Endodermal cell (in vitro differentiated cells): ENCODE data around the gene PIGK. TPM values are rescaled to one million over a fixed set of nuclear protein-coding genes. Genes with fewer than 3 reads are reported as not detected.

Source experiments
- DNase-seq: peaks from one replicate; pipeline ENCODE4 v3.0.0-alpha.2; 2017
- H3K27ac ChIP-seq: 2 replicates; pipeline ENCODE4 v1.5.1; 2013; ENCODE audit warnings: mild to moderate bottlenecking, low read depth, low read length, moderate library complexity
- H3K27me3 ChIP-seq: 2 replicates; pipeline ENCODE4 v1.6.1; 2013; ENCODE audit warnings: mild to moderate bottlenecking, low read length, moderate library complexity; ENCODE audit not compliant: insufficient read depth, control insufficient read depth, poor library complexity, severe bottlenecking
- H3K36me3 ChIP-seq: 2 replicates; pipeline ENCODE4 v1.7.0; 2013; ENCODE audit warnings: mild to moderate bottlenecking, low read length, moderate library complexity; ENCODE audit not compliant: control insufficient read depth, insufficient read depth
- H3K4me1 ChIP-seq: one replicate; pipeline ENCODE4 v1.7.0; 2013; ENCODE audit warnings: low read length; ENCODE audit not compliant: control insufficient read depth, insufficient read depth
- H3K4me3 ChIP-seq: 2 replicates; pipeline ENCODE4 v1.5.1; 2013; ENCODE audit warnings: mild to moderate bottlenecking, low read length, moderate library complexity
- H3K9ac ChIP-seq: 2 replicates; pipeline ENCODE4 v1.6.1; 2013; ENCODE audit warnings: mild to moderate bottlenecking, low read length, moderate library complexity; ENCODE audit not compliant: poor library complexity, severe bottlenecking; ENCODE audit errors: extremely low read depth
- H3K9me3 ChIP-seq: 2 replicates; pipeline ENCODE4 v1.6.1; 2013; ENCODE audit warnings: mild to moderate bottlenecking, low read length, moderate library complexity; ENCODE audit not compliant: control insufficient read depth
- H3K27ac Mint-ChIP-seq: 2 replicates; pipeline ENCODE4 v1.8.0; 2020; ENCODE audit warnings: mixed read lengths
- H3K27me3 Mint-ChIP-seq: 2 replicates; pipeline ENCODE4 v1.8.0; 2021; ENCODE audit warnings: mild to moderate bottlenecking, mixed read lengths; ENCODE audit not compliant: insufficient read depth
- H3K36me3 Mint-ChIP-seq: 2 replicates; pipeline ENCODE4 v1.8.0; 2020; ENCODE audit warnings: low read depth, mixed read lengths
- H3K4me1 Mint-ChIP-seq: 2 replicates; pipeline ENCODE4 v1.8.0; 2020; ENCODE audit warnings: mixed read lengths
- H3K4me3 Mint-ChIP-seq: 2 replicates; pipeline ENCODE4 v1.8.0; 2020; ENCODE audit warnings: mild to moderate bottlenecking, moderate library complexity, mixed read lengths
- H3K9me3 Mint-ChIP-seq: 2 replicates; pipeline ENCODE4 v1.8.0; 2020; ENCODE audit warnings: mild to moderate bottlenecking, mixed read lengths
- CTCF ChIP-seq: fragments of 200-600 bp; sonication (generic); conservative IDR thresholded peaks from 2 replicates; pipeline ENCODE4 v1.5.0; 2021; ENCODE audit warnings: antibody characterized with exemption, mild to moderate bottlenecking
- WGBS, 2 experiments: methylation state at CpG; one replicate each; pipeline versions ENCODE4 v1.1.5 to v1.1.7; 2013; ENCODE audit warnings: missing lambda C conversion rate in 2 of 2, mixed read lengths in 1 of 2; ENCODE audit not compliant: insufficient coverage in 1 of 2, insufficient read length in 1 of 2; 5-methylcytosine and 5-hydroxymethylcytosine counted together
- total RNA-seq, 2 donors: library from RNA; stranded (reverse); fragmentation: NEBNext Ultra II Directional in 1 of 2; extraction: Animal tissue kit (Norgen Biotek cat#: 25700) in 1 of 2; gene quantifications; 2 replicates in 1 of 2; 3 replicates in 1 of 2; pipeline ENCODE4 v1.2.1, GENCODE V29; 2021

The PIGK gene
- total RNA-seq, 2 donors from 2014 or later: 19.9 to 26.7 TPM

DNA sequence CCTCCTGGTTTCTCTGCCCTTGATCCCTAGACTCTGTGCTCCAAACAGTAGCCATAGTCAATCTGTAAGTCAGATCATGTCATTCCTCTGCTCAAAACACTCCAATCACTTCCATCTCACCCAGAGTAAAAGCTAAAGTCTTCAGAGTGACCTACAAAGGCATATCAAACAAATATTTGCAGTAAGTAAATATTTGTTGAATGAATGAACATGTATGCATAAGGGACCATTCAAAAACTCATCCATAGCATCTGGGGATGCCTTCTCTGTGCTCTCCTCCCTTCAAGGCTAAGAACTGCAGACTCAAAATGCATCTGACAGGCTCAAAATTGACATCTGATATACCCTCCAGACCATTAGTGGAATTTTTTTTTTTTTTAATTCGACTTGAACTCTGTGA, 44.5 kb upstream of the PIGK start:
- peaks cover 45% of the 10 kb centered on the region for H3K27me3 ChIP-seq
- H3K9me3 Mint-ChIP-seq: no peaks in the 10 kb centered on the region
- no peak for DNase-seq
- no peak overlapping the region for H3K4me3 ChIP-seq
- no peaks in the 10 kb centered on the region for H3K36me3 Mint-ChIP-seq
- H3K9ac ChIP-seq: no peak overlapping the region
- H3K4me1 Mint-ChIP-seq: peaks cover 7% of the 10 kb centered on the region
- no peak overlapping the region for H3K4me3 Mint-ChIP-seq
- H3K9me3 ChIP-seq: no peaks in the 10 kb centered on the region
- WGBS, 2 experiments: 93 to 100% methylated on average over 1 of the region's 1 CpG
- no peak overlapping the region for H3K27ac ChIP-seq
- no peaks in the 10 kb centered on the region for H3K4me1 ChIP-seq
- peaks cover 49% of the 10 kb centered on the region for H3K27me3 Mint-ChIP-seq
- TF ChIP-seq CTCF: no peak
- no peak overlapping the region for H3K27ac Mint-ChIP-seq
- no peaks in the 10 kb centered on the region for H3K36me3 ChIP-seq

- Mint-ChIP-seq H3K27ac (no peak overlapping the region), H3K9me3 (peaks cover 12% of the 10 kb centered on the region), H3K4me1 (no peaks in the 10 kb centered on the region), H3K36me3 (no peaks in the 10 kb centered on the region), H3K27me3 (peaks cover 10% of the 10 kb centered on the region), H3K4me3 (no peak overlapping the region)
- no peak overlapping the region for H3K4me3 ChIP-seq
- WGBS, 2 experiments: 93% methylated on average over 1 of the region's 1 CpG; no CpG with 5 or more reads in 1 of the 2 experiments
- no peak overlapping the region for H3K27ac ChIP-seq
- no peaks in the 10 kb centered on the region for H3K27me3 ChIP-seq
- H3K9ac ChIP-seq: no peak overlapping the region
- H3K9me3 ChIP-seq: peaks cover 4% of the 10 kb centered on the region
- no peak for TF ChIP-seq CTCF
- DNase-seq: no peak
- H3K36me3 ChIP-seq: no peaks in the 10 kb centered on the region
- no peaks in the 10 kb centered on the region for H3K4me1 ChIP-seq
Measured at GRCh38 chr1:77253211-77253610, 34.0 kb upstream of the PIGK start.

DNA sequence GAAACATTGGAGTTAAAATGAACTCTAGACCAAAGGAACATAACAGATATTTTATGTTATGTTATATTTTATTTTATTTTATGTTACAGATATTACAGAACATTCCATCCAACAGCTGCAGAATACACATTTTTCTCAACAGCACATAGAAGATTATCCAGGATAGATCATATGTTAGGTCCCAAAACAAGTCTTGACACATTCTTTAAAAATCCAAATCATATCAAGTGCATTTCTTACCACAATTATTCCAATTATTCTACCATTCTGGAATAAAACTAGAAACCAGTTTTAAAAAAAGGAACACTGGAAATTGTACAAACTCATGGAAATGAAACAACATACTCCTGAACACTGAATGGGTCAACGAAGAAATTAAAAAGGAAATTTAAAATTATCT, 30.9 kb upstream of the PIGK start:
- Mint-ChIP-seq H3K27me3 (peaks cover 8% of the 10 kb centered on the region), H3K36me3 (no peaks in the 10 kb centered on the region), H3K9me3 (peaks cover 15% of the 10 kb centered on the region), H3K4me1 (no peaks in the 10 kb centered on the region), H3K4me3 (no peak overlapping the region), H3K27ac (no peak overlapping the region)
- H3K36me3 ChIP-seq: no peaks in the 10 kb centered on the region
- H3K4me1 ChIP-seq: no peaks in the 10 kb centered on the region
- H3K9ac ChIP-seq: no peak overlapping the region
- no peak for DNase-seq
- H3K4me3 ChIP-seq: no peak overlapping the region
- H3K9me3 ChIP-seq: peaks cover 4% of the 10 kb centered on the region
- no peak overlapping the region for H3K27ac ChIP-seq
- TF ChIP-seq CTCF: no peak
- WGBS, 2 experiments: 89% methylated on average over 1 of the region's 1 CpG; no CpG with 5 or more reads in 1 of the 2 experiments
- no peaks in the 10 kb centered on the region for H3K27me3 ChIP-seq
